GM19452 (cell line): Measurements from ENCODE around the gene SERPIND1.
"Not testable (repeated sequence)": the region's sequence is repeated elsewhere in the genome, so short reads cannot be mapped to it uniquely, and the experiment has no call there.

Source experiments
- ATAC-seq: cut with Tn5 transposase; IDR thresholded peaks from one replicate; pipeline ENCODE4 v1.9.1; 2021; ENCODE audit not compliant: unreplicated experiment

The SERPIND1 gene

DNA sequence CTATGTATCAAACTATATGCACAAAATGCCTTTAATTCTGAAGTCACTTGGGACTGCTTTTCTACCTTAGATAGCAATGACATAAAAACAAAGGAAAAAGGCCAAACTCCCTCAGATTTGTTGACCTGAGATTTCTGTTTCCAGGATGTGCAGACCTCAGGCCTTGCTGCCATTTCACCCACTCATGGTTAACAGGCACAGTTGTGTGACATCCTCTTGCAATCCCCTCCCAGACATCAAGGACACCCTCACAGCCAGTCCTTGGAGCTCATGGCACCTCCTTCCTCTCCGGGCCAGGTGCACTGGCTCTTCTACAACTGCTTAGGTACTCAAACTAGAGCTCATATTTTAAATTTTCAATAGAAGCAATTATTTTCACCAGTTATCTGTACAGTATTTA is 37.3 kb downstream of the SERPIND1 start:
- no peak for ATAC-seq

DNA sequence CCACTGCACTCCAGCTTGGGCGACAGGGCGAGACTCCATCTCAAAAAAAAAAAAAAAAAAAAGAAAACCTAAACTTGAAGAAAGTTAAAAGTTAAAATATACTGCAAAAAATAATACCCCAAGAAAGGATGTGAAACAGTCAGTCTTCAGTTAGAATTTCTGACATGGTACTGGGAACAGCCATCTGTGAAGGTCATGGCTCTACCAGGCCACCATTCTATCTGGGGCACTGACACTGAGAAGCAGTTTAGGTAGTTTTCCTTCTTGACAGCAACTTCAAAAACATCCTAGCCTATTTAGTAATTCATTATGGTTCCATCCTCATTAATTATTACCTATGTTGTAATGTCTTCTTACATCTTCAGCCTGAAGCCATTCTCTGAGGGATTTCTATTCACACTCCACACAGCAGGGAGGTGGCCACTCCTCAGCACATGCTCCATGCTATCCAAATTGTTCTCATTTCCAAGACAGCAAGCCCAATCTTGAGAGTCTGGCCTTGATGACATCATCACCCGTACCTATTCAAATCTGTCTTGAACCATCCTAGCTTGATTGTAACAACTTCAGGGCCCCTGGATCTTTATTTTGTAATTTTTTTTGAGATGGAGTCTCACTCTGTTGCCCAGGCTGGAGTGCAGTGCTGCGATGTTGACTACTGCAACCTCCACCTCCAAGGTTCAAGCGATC is 38.2 kb downstream of the SERPIND1 start:
- ATAC-seq, result no peak

GRCh38 chr22:20813056-20813455 is 39.1 kb downstream of the SERPIND1 start:
- no peak for ATAC-seq

GRCh38 chr22:20814221-20814808 is 40.4 kb downstream of the SERPIND1 start:
- no peak for ATAC-seq

- no peak for ATAC-seq
These were observed 41.7 kb downstream of the SERPIND1 start for GRCh38 chr22:20815477-20816050.

DNA sequence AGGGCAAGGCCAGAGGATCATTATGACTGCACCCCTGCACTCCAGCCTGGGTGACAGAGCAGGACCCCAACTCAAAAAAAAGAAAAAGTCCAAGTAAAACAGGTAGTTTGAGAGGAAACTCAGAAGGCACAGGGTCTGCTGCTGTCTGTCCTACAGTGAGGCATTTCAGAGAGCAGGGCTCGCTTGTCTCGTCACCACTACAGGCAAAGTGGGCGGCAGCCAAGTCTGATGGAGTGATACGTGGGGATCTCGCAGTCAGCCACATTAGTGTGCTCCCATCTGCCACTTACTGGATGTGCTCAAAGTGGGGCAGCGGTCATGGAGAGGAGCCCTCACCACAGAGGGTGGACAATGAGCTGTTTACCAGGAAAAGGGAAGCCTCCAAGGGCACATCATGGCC is 42.6 kb downstream of the SERPIND1 start:
- no peak for ATAC-seq

- ATAC-seq, result no peak
These were observed 44.6 kb downstream of the SERPIND1 start for GRCh38 chr22:20818471-20818870.

DNA sequence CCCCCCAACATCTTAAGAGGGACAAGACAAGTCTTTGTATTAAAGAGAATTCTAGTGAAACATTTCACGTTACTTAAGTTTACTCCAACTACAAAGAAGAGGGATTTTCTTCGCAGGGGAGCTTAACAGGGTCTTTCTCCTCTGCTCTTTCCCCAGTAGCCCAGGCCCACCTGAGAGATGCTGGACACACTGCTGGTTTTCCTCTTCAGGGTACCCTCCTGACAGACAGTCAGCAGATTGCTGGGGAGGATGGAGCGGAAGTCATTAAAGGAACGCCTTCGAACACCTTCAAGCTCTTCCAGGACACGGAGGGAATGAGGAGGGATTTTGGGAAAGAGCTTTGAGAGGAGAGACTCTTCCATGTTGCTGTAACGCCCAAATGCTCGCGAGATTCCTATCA is 45.6 kb downstream of the SERPIND1 start:
- ATAC-seq, result no peak

DNA sequence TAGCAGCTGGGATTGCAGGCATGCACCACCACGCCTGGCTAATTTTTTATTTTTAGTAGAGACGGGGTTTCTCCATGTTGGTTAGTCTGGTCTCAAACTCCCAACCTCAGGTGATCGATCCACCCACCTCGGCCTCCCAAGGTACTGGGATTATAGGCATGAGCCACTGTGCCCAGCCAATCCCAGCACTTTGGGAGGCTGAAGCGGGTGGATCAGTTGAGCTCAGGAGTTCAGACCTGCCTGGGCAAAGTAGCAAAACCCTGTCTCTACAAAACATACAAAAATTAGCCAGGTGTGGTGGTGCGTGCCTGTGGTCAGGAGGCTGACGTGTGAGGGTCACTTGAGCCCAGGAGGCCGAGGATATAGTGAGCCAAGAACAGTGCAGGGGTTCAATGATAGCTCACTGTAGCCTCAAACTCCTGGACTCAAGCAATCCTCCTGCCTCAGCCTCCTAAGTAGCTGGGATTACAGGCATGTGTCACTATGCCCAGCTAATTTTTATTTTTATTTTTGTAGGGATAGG is 47.9 kb downstream of the SERPIND1 start:
- ATAC-seq, result not testable (repeated sequence)

DNA sequence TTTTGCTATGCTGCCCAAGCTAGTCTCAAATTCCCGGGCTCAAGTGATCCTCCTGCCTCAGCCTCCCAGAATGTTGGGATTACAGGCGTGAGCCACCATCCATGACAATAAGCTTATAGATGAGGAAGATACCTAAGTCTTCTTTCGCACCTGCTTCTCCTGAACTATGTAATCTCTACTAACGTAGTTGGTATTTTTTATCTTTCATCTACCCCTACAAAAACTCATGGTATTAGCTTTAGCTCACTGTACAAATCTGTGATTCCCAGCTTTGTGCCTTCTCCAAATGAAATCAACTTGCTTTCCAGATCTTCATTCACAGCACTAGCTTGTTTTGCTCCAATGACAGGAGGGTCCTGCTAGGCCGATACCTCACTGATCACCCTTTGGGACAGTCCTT is 48.3 kb downstream of the SERPIND1 start:
- no peak for ATAC-seq

- ATAC-seq, result no peak
These were observed 49.4 kb downstream of the SERPIND1 start for GRCh38 chr22:20823264-20823663.

DNA sequence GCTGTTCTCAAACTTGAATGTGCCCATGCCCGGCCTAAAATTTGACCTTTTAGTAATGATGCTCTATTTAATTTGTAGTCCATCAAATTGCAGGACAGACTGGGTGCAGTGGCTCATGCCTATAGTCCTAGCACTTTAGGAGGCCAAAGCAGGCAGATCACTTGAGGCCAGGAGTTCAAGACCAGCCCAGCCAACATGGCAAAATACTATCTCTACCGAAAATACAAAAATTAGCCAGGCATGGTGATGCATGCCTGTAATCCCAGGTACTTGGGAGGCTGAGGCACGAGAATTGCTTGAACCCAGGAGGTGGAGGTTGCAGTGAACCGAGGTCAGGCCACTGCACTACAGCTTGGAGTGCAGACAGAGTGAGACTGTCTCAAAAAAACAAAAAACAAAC is 51.3 kb downstream of the SERPIND1 start:
- ATAC-seq, result not testable (repeated sequence)

- ATAC-seq, result no peak
These were observed 51.7 kb downstream of the SERPIND1 start for GRCh38 chr22:20825624-20826023.

GRCh38 chr22:20826373-20827152 is 52.6 kb downstream of the SERPIND1 start:
- ATAC-seq, result not testable (repeated sequence)

DNA sequence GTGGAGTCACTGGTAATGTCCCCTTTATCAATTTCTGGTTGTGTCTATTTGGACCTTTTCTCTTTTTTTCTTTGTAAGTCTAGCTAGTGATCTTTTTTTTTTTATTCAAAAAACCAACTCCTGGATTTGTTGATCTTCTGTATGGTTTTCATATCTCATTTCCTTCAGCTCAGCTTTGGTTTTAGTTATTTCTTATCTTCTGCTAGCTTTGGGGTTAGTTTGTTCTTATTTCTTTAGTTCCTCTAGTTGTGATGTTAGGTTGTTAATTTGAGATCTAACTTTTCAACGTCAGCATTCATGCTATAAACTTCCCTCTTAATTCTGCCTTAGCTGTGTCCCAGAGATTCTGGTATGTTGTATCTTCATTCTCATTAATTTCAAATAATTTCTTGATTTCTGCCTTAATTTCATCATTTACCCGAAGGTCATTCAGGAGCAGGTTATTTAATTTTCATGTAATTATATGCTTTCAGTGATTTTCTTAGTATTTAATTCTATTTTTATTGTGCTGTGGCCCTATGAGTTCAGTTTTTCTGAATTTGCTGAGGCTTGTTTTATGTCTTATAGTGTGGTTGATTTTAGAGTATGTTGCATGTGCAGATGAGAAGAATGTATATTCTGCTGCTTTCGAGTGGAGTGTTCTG is 55.7 kb downstream of the SERPIND1 start:
- no peak for ATAC-seq

DNA sequence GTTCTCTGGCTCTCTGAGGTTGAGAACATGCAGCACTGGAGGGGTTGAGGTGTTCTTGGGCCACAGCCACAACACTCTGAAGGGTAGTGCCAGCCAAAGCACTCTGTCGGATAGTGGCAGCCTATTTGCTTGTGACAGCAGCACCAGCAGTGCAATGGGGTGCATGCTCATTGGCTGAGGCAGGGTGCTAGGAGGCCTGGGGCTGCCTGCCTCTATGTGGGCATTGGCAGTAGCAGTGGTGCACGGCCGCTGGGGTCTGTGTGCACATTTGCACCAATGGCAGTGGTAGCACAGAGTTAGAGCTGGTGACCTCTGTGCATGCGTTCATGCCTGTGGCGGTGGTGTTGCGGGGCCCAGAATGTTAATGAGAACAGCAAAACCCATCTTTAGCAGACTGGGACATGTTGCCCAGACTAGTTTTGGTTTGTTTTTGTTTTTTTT is 59.3 kb downstream of the SERPIND1 start:
- ATAC-seq, result no peak

DNA sequence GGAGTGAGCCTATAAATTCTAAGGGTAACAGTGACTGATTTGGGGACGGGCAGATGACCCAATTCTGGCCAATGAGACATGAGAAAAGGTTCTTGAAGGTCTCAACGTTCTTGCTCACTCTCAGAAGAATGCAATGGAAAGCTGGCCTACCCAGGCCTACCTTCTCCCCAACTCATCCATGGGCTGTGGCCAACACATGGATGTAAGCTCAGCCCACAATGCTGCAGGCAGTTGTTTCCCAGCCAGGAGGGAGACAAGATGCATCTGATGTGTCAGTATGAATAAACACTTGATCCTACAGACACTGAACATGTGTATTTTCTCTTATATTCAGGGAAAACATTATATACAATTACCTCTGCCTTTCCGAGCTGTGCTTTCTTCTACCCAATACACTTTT is 60.3 kb downstream of the SERPIND1 start:
- ATAC-seq, result no peak

GRCh38 chr22:20834725-20835124 is 60.8 kb downstream of the SERPIND1 start:
- ATAC-seq, result no peak
